Motor neuron (in vitro differentiated cells): ENCODE data around the gene COL6A1. TPM values are rescaled to one million over a fixed set of nuclear protein-coding genes. Genes with fewer than 3 reads are reported as not detected.

Experiments used
- ATAC-seq, 8 experiments: fragments of 200-7000 bp; cut with Tn5 transposase; replicated peaks in 6 of 8; 2 replicates each; pipeline ENCODE4 v1.8.0; 2021; ENCODE audit warnings: mild to moderate bottlenecking in 8 of 8, moderate library complexity in 8 of 8
- H3K27ac ChIP-seq, 2 donors: fragments of 250-450 bp; sonication (Bioruptor Pico); 2 replicates each; pipeline ENCODE4 v1.9.0; 2021; ENCODE audit warnings: antibody characterized with exemption in 2 of 2, mild to moderate bottlenecking in 2 of 2, moderate library complexity in 1 of 2
- H3K4me1 ChIP-seq, 2 donors: fragments of 250-450 bp; sonication (Bioruptor Pico); replicated peaks in 1 of 2; 2 replicates each; pipeline ENCODE4 v1.6.1; 2021; ENCODE audit warnings: antibody characterized with exemption in 2 of 2, mild to moderate bottlenecking in 2 of 2, moderate library complexity in 1 of 2
- H3K4me3 ChIP-seq, 5 donors: fragments of 250-450 bp; sonication (Bioruptor Pico); 2 replicates each; pipeline ENCODE4 v1.9.0; 2021; ENCODE audit warnings: antibody characterized with exemption in 5 of 5, mild to moderate bottlenecking in 5 of 5, moderate library complexity in 4 of 5
- WGBS, 10 experiments: fragments of 450-650 bp; shearing (Covaris generic); methylation state at CpG; one replicate each; pipeline ENCODE4 v1.0.0; 2022; 5-methylcytosine and 5-hydroxymethylcytosine counted together
- in situ Hi-C, 9 experiments: fragments of 400-800 bp; cut with MboI; loops; one replicate each; pipeline ENCODE4 v1.15.0; 2021; ENCODE audit warnings: low sequenced_read_pairs in 9 of 9, low pct_unique_long_range_greater_than_20kb in 2 of 9; ENCODE audit not compliant: unreplicated experiment in 9 of 9
- total RNA-seq, 8 experiments: library from RNA; unstranded; fragments of 300-600 nt; gene quantifications; 2 replicates each; pipeline versions ENCODE4 v1.2.3 to v1.2.4, GENCODE V29; 2022

The COL6A1 gene
- total RNA-seq, 8 experiments from 2014 or later = 12.4 to 184 (median 81.7) TPM

DNA sequence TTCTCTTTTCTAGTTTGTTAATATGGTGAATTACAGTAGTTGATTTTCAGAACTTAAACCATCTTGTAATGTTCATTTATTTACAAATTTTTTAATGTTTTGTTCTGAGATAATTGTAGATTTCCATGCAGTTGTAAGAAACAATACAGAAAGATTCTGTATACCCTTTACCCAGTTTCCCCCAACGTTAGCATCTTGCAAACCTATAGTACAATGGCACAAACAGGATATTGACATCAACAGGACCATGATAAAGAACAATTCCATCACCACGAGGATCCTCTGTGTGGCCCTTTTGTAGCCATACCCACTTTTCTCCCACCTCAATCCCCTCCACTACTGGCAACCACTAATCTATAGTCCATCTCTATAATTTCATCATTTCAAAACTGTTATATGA, 33.3 kb downstream of the COL6A1 start:
- Histone ChIP-seq H3K4me1 (peaks cover 0 to 4% of the 10 kb centered on the region in 2 donors), H3K27ac (no peak overlapping the region), H3K4me3 (no peak overlapping the region)
- WGBS, 10 experiments = 6 to 91% (median 45%) methylated on average over 1 to 2 of the region's 2 CpGs; no CpG with 5 or more reads in 1 of the 10 experiments
- in situ Hi-C loops = no loop called here
- no peak for ATAC-seq

- no peak overlapping the region for H3K4me3 ChIP-seq
- in situ Hi-C loops = no loop called here
These were observed 35.6 kb downstream of the COL6A1 start for GRCh38 chr21:46017148-46017547.

GRCh38 chr21:46017695-46018094, 36.1 kb downstream of the COL6A1 start:
- Histone ChIP-seq H3K4me1 (no peaks in the 10 kb centered on the region), H3K4me3 (no peak overlapping the region), H3K27ac (no peak overlapping the region)
- ATAC-seq = no peak
- in situ Hi-C loops = no loop called here
- 60 to 100% (median 80%) methylated on average over 1 to 4 of the region's 4 CpGs; no CpG with 5 or more reads in 1 of the 10 experiments for WGBS, 10 experiments

More at GRCh38 chr21:46017148-46017547, 35.6 kb downstream of the COL6A1 start:
- Histone ChIP-seq H3K27ac (no peak overlapping the region), H3K4me1 (no peaks in the 10 kb centered on the region)
- ATAC-seq = no peak

DNA sequence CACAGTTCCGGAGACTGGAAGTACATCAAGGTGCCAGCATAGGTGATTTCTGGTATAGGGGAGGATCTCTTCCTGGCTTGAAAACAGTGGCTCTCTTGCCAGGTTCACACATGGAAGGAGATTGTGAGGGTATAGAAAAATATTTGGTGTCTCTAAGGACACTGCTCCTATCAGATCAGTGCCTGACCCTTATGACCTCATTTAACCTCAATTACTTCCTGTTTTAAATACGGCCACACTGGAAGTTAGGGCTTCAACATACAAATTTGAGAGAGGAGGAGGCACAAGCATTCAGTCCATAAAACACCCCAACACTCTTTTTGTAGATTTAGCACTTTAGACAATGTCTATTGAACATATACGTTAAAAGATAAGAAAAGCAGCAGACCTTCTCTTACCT, 37.0 kb downstream of the COL6A1 start:
- no peak overlapping the region for H3K27ac ChIP-seq
- WGBS, 10 experiments = 71 to 100% (median 84%) methylated on average over 1 to 3 of the region's 3 CpGs
- in situ Hi-C loops = no loop called here
- no peak overlapping the region for H3K4me3 ChIP-seq
- peaks cover 5 to 7% of the 10 kb centered on the region in 2 donors for H3K4me1 ChIP-seq
- ATAC-seq = no peak

GRCh38 chr21:46020581-46020980, 39.0 kb downstream of the COL6A1 start:
- H3K27ac ChIP-seq = no peak overlapping the region
- ATAC-seq = no peak
- peaks cover 9 to 19% of the 10 kb centered on the region in 2 donors for H3K4me1 ChIP-seq
- WGBS, 10 experiments = 30 to 100% (median 100%) methylated on average over 1 to 5 of the region's 6 CpGs; no CpG with 5 or more reads in 5 of the 10 experiments
- in situ Hi-C loops = no loop called here
- H3K4me3 ChIP-seq = no peak overlapping the region

- 50 to 100% (median 90%) methylated on average over 1 to 4 of the region's 7 CpGs; no CpG with 5 or more reads in 5 of the 10 experiments for WGBS, 10 experiments
- no peak overlapping the region for H3K4me3 ChIP-seq
- H3K27ac ChIP-seq = no peak overlapping the region
- in situ Hi-C loops = no loop called here
- peak in 1 of 8 experiments; percentile 23 for ATAC-seq
- H3K4me1 ChIP-seq = peaks cover 9 to 19% of the 10 kb centered on the region in 2 donors
These were observed 39.8 kb downstream of the COL6A1 start for GRCh38 chr21:46021398-46021797.

GRCh38 chr21:46021978-46022544, 40.5 kb downstream of the COL6A1 start:
- in situ Hi-C loops = no loop called here
- WGBS, 10 experiments = 51 to 100% (median 90%) methylated on average over 2 to 10 of the region's 23 CpGs; no CpG with 5 or more reads in 4 of the 10 experiments
- H3K27ac ChIP-seq = no peak overlapping the region
- peaks cover 9 to 19% of the 10 kb centered on the region in 2 donors for H3K4me1 ChIP-seq
- no peak overlapping the region for H3K4me3 ChIP-seq
- ATAC-seq = peak in 2 of 8 experiments; percentile 48 to 76

GRCh38 chr21:46022551-46023525, 41.3 kb downstream of the COL6A1 start:
- ATAC-seq = peak in 5 of 8 experiments; percentile 9 to 78 (median 50)
- in situ Hi-C loops = no loop called here
- Histone ChIP-seq H3K27ac (no peak overlapping the region), H3K4me1 (peaks cover 9 to 19% of the 10 kb centered on the region in 2 donors), H3K4me3 (no peak overlapping the region)
- WGBS, 10 experiments = 33 to 95% (median 69%) methylated on average over 4 to 7 of the region's 36 CpGs; no CpG with 5 or more reads in 7 of the 10 experiments

GRCh38 chr21:46023555-46023954, 42.0 kb downstream of the COL6A1 start:
- WGBS, 10 experiments = 14 to 92% (median 33%) methylated on average over 2 to 8 of the region's 8 CpGs; no CpG with 5 or more reads in 3 of the 10 experiments
- H3K4me3 ChIP-seq = no peak overlapping the region
- ATAC-seq = peak in 5 of 8 experiments; percentile 29 to 84 (median 54)
- in situ Hi-C loops = no loop called here
- H3K27ac ChIP-seq = peak overlapping the region in 1 of 2 donors; percentile 12
- H3K4me1 ChIP-seq = peaks cover 9 to 19% of the 10 kb centered on the region in 2 donors

- in situ Hi-C loops = no loop called here
- WGBS, 10 experiments = 61 to 100% (median 94%) methylated on average over 1 to 3 of the region's 3 CpGs
- no peak overlapping the region for H3K27ac ChIP-seq
- H3K4me1 ChIP-seq = peaks cover 9 to 19% of the 10 kb centered on the region in 2 donors
- ATAC-seq = no peak
- no peak overlapping the region for H3K4me3 ChIP-seq
These were observed 42.6 kb downstream of the COL6A1 start for GRCh38 chr21:46024141-46024540.

DNA sequence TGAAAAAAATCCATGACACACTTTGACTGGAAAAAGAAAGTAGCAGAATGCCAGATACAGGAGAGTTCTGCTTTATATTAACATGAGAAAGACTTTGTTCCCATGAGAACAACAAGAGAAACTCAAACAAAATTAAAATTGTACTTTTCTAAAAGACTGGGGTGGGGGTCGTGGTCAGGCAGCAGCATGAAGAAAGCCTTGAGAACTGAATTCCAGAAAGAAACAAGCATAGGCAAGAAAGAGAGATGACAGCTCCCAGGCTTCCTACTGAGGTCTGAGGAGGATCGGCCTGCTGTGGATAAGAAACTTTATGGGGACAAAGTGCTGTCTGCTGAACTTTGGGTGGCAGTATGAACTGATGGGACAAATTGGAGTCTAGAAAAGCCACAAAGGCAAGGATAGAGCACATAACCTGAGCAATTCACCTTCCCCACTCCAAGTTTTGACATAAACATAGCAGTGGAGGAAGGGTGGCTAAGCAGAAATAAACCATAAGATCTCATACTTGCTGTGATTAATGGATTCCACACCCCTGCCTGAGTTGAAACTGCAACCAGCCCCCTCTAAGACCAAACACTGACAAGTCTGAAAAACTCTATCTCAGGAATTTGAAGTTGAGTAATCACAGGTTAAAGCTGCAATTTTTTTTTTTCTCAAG, 43.7 kb downstream of the COL6A1 start:
- Histone ChIP-seq H3K4me3 (no peak overlapping the region), H3K27ac (no peak overlapping the region), H3K4me1 (peaks cover 9 to 19% of the 10 kb centered on the region in 2 donors)
- peak in 2 of 8 experiments; percentile 23 to 34 for ATAC-seq
- 0 to 50% (median 15%) methylated on average over 1 to 2 of the region's 2 CpGs; no CpG with 5 or more reads in 4 of the 10 experiments for WGBS, 10 experiments
- in situ Hi-C loops = no loop called here

GRCh38 chr21:46027851-46028493, 46.4 kb downstream of the COL6A1 start:
- in situ Hi-C loops = no loop called here
- no peak overlapping the region for H3K4me3 ChIP-seq
- 0 to 100% (median 78%) methylated on average over 1 to 3 of the region's 3 CpGs; no CpG with 5 or more reads in 2 of the 10 experiments for WGBS, 10 experiments
- H3K27ac ChIP-seq = no peak overlapping the region
- peak in 1 of 8 experiments; percentile 65 for ATAC-seq
- H3K4me1 ChIP-seq = peaks cover 11 to 18% of the 10 kb centered on the region in 2 donors
